Measurements from ENCODE around the gene KCNK5. TPM values are rescaled to one million over a fixed set of nuclear protein-coding genes. Genes with fewer than 3 reads are reported as not detected.

The KCNK5 gene
- total and polyA plus RNA-seq, 4 donors, result 3.7 to 19.1 (median 7.5) TPM

DNA sequence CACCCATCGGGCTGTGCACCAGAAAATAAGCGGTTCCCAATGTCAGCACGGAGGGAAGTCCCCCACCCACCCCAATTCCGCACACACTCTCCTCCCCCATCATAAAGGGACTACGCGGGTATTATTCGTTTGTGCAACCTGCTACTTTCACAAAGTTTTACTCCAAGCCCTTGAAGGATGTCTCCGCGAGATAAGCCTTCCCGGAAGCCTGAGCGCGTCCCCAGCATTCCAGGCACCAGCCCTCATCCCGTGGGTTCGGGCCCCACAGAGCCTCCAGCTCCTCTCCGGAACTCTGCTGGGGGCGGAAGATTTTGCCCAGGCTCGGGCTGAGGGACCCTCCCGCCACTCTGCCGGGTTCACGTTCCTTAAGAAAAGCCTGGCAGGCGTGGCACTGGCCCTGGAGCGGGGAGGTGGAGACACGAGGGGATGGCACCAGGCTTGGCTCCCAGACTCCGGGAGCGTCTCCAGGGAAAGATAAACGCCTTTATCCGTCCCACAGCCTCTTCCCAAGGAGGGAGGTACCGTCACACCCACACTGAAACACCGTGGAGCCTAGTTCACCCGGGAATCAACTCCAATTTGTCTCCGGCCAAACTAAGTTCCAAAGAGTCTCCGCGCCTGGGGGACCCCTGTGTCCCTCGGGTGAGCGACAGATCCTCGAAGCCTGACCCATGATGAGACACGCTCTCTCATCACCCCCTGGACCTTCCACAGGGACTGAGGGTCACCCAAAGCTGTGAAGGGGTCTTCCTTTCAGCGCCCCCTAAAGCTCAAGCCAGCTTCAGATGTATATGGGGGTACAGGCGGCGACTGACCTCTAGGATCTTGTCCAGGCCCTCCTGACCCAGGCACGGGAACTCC, 934 bp downstream of the KCNK5 start (continued):
- TF ChIP-seq ZBTB33 (IDR thresholded peaks at IDR 0.05) (no peak), YY1 (IDR thresholded peaks at IDR 0.05) (no peak)

DNA sequence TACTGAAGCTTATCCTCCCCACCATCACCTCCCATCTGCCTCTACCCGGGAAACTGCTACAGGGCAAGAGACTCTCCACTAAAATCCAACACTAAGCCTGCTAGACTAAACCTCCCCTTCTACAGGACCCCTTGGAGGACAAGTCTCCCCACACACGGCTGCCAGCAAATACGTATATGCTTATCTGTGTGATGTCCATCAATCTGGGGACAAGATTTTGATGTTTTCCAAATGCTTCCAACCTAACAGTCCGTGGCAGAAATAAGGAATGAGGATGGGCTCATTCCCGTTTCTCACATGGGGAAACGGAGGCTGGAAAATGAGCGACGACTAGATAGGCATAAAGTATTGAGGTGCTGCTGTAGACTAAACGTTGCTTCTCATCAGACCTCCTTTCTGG, 1.8 kb downstream of the KCNK5 start:
- Histone ChIP-seq H3K4me3 (ENCODE audit: low read depth in 1 of 3, low read length in 3 of 3) (peak overlapping the region; percentile 75 to 82 (median 80)), H3K9ac (ENCODE audit: low read depth in 1 of 2, low read length in 2 of 2) (peak overlapping the region; percentile 21 to 85), H3K9me3 (ENCODE audit: control insufficient read depth in 4 of 4, low read length in 3 of 4) (no peaks in the 10 kb centered on the region), H3K27ac (ENCODE audit: low read depth in 1 of 2, low read length in 2 of 2) (peak overlapping the region; percentile 87 to 91), H3K27me3 (ENCODE audit: control insufficient read depth in 4 of 4, insufficient read depth in 4 of 4, low read length in 3 of 4) (no peaks in the 10 kb centered on the region), H3K36me3 (ENCODE audit: control insufficient read depth in 4 of 4, insufficient read depth in 3 of 4, low read depth in 1 of 4, low read length in 3 of 4) (no peaks in the 10 kb centered on the region), H3K4me1 (ENCODE audit: control insufficient read depth in 4 of 4, insufficient read depth in 4 of 4, low read length in 3 of 4) (peaks cover 12 to 60% (median 51%) of the 10 kb centered on the region in 4 donors)
- WGBS, result 42% methylated on average over 9 of the region's 9 CpGs
- DNase-seq (ENCODE audit: low spot score), result no peak
- no peak for TF ChIP-seq GABPA (IDR thresholded peaks at IDR 0.05 in 1 of 2, conservative IDR thresholded peaks at IDR 0.05 in 1 of 2)
- TF ChIP-seq, protein P1, sequence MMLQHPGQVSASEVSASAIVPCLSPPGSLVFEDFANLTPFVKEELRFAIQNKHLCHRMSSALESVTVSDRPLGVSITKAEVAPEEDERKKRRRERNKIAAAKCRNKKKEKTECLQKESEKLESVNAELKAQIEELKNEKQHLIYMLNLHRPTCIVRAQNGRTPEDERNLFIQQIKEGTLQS (IDR thresholded peaks at IDR 0.05), result no peak
- TF ChIP-seq TAF1 (conservative IDR thresholded peaks at IDR 0.05), result no peak
- TF ChIP-seq HNF4A (conservative IDR thresholded peaks at IDR 0.05), result no peak
- no peak for TF ChIP-seq EGR1 (IDR thresholded peaks at IDR 0.05; ENCODE audit: low read depth in 2 of 2)
- TF ChIP-seq ZBTB33 (IDR thresholded peaks at IDR 0.05), result no peak
- TF ChIP-seq JUND (IDR thresholded peaks at IDR 0.05), result no peak
- no peak for TF ChIP-seq RXRA (IDR thresholded peaks at IDR 0.05)
- TF ChIP-seq FOXA2 (IDR thresholded peaks at IDR 0.05), result no peak

DNA sequence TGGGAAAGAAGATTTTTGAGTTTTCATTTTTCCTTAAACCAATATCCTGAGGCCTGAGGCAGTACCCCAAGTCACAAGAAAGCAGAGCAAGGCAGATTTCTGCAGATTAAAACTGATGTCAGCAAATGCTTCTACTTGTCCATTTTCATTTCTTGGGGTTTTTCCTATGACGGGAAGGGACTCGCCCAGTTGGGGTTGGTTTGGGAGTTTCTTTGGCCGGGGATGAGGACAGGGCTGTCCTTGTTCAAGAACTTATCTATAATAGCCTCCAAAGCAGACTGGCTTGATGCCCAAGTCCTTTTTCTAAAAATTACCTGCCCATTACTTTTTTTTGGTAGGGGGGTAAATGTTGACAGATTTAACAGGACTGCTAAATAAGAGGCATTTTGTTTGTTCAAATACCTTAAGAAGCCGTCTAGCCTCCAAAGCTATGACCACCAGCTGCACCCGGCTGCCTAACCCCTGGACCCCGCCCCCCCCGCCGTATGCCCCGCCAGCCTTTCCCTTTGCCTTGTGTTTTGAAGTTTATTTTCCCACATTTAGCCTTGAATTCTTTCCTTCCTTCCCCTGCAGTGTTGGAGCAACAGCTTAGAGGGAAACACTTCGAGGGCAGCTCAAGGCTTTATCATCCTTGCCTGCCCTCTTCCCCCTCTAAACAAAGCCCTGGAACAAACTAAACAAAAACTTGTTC, 2.5 kb downstream of the KCNK5 start:
- peak overlapping the region in 2 of 3 donors; percentile 75 to 80 for H3K4me3 ChIP-seq (ENCODE audit: low read depth in 1 of 3, low read length in 3 of 3)
- 30% methylated on average over 10 of the region's 10 CpGs for WGBS
- peak overlapping the region in 1 of 2 donors; percentile 91 for H3K27ac ChIP-seq (ENCODE audit: low read depth in 1 of 2, low read length in 2 of 2)
- DNase-seq (ENCODE audit: low spot score), result peak; percentile 31
- H3K27me3 ChIP-seq (ENCODE audit: control insufficient read depth in 4 of 4, insufficient read depth in 4 of 4, low read length in 3 of 4), result no peaks in the 10 kb centered on the region
- H3K36me3 ChIP-seq (ENCODE audit: control insufficient read depth in 4 of 4, insufficient read depth in 3 of 4, low read depth in 1 of 4, low read length in 3 of 4), result no peaks in the 10 kb centered on the region
- H3K4me1 ChIP-seq (ENCODE audit: control insufficient read depth in 4 of 4, insufficient read depth in 4 of 4, low read length in 3 of 4), result peaks cover 12 to 66% (median 58%) of the 10 kb centered on the region in 4 donors
- TF ChIP-seq ZBTB33 (IDR thresholded peaks at IDR 0.05) (no peak), HNF4G (IDR thresholded peaks at IDR 0.05) (no peak), JUND (IDR thresholded peaks at IDR 0.05) (no peak), EGR1 (IDR thresholded peaks at IDR 0.05; ENCODE audit: low read depth in 2 of 2) (no peak), YY1 (IDR thresholded peaks at IDR 0.05) (no peak), GABPA (IDR thresholded peaks at IDR 0.05 in 1 of 2, conservative IDR thresholded peaks at IDR 0.05 in 1 of 2) (no peak)
- TF ChIP-seq, protein P2, sequence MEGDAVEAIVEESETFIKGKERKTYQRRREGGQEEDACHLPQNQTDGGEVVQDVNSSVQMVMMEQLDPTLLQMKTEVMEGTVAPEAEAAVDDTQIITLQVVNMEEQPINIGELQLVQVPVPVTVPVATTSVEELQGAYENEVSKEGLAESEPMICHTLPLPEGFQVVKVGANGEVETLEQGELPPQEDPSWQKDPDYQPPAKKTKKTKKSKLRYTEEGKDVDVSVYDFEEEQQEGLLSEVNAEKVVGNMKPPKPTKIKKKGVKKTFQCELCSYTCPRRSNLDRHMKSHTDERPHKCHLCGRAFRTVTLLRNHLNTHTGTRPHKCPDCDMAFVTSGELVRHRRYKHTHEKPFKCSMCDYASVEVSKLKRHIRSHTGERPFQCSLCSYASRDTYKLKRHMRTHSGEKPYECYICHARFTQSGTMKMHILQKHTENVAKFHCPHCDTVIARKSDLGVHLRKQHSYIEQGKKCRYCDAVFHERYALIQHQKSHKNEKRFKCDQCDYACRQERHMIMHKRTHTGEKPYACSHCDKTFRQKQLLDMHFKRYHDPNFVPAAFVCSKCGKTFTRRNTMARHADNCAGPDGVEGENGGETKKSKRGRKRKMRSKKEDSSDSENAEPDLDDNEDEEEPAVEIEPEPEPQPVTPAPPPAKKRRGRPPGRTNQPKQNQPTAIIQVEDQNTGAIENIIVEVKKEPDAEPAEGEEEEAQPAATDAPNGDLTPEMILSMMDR (IDR thresholded peaks at IDR 0.05; ENCODE audit: low read depth, low read length, missing input control), result no peak
- TF ChIP-seq, protein P1 (IDR thresholded peaks at IDR 0.05), result no peak
- H3K9ac ChIP-seq (ENCODE audit: low read depth in 1 of 2, low read length in 2 of 2), result peak overlapping the region in 1 of 2 donors; percentile 85
- no peaks in the 10 kb centered on the region for H3K9me3 ChIP-seq (ENCODE audit: control insufficient read depth in 4 of 4, low read length in 3 of 4)
